GM19467 (cell line): Measurements from ENCODE around the gene CLEC12A.
"Not testable (repeated sequence)": the region's sequence is repeated elsewhere in the genome, so short reads cannot be mapped to it uniquely, and the experiment has no call there.

Experiments used
- ATAC-seq: cut with Tn5 transposase; IDR thresholded peaks from one replicate; pipeline ENCODE4 v1.9.1; 2021; ENCODE audit warnings: mild to moderate bottlenecking, moderate library complexity; ENCODE audit not compliant: unreplicated experiment

CLEC12A gene

GRCh38 chr12:9971181-9971580, at the start of gene CLEC12A:
Gene CLEC12A (plus strand): TSS chr12:9971409. CDS start chr12:9971597, 188 bp downstream.
- no peak for ATAC-seq

GRCh38 chr12:9922429-9922828, 48.8 kb upstream of the CLEC12A start:
- ATAC-seq: no peak

- no peak for ATAC-seq
These were observed 45.4 kb upstream of the CLEC12A start for GRCh38 chr12:9925705-9926393.

GRCh38 chr12:9926876-9927275, 44.3 kb upstream of the CLEC12A start:
- no peak for ATAC-seq

GRCh38 chr12:9928607-9929006, 42.6 kb upstream of the CLEC12A start:
- ATAC-seq: no peak

- no peak for ATAC-seq
These were observed 40.0 kb upstream of the CLEC12A start for GRCh38 chr12:9931245-9931644.

GRCh38 chr12:9932270-9932669, 38.9 kb upstream of the CLEC12A start, which contains the start of gene CLEC2A:
Gene CLEC2A (minus strand): TSS chr12:9932370. CDS start chr12:9932329, 41 bp downstream.
- no peak for ATAC-seq

GRCh38 chr12:9933958-9934357, 37.3 kb upstream of the CLEC12A start:
- no peak for ATAC-seq

- ATAC-seq: no peak
These were observed 36.2 kb upstream of the CLEC12A start for GRCh38 chr12:9935026-9935425.

- no peak for ATAC-seq
These were observed 34.6 kb upstream of the CLEC12A start for GRCh38 chr12:9936591-9936990.

GRCh38 chr12:9940375-9940774, 30.8 kb upstream of the CLEC12A start:
- no peak for ATAC-seq

GRCh38 chr12:9941838-9942237, 29.4 kb upstream of the CLEC12A start:
- ATAC-seq: no peak

- no peak for ATAC-seq
These were observed 28.0 kb upstream of the CLEC12A start for GRCh38 chr12:9943240-9943639.

- no peak for ATAC-seq
These were observed 26.8 kb upstream of the CLEC12A start for GRCh38 chr12:9944391-9944790.

GRCh38 chr12:9947674-9948073, 23.5 kb upstream of the CLEC12A start:
- no peak for ATAC-seq

- ATAC-seq: peak; percentile 93
These were observed 22.5 kb upstream of the CLEC12A start for GRCh38 chr12:9948606-9949296.

GRCh38 chr12:9951026-9951675, 20.1 kb upstream of the CLEC12A start:
- no peak for ATAC-seq

GRCh38 chr12:9952954-9953729, 18.1 kb upstream of the CLEC12A start:
- ATAC-seq: not testable (repeated sequence)

GRCh38 chr12:9957834-9958233, 13.4 kb upstream of the CLEC12A start:
- ATAC-seq: no peak

- ATAC-seq: peak; percentile 12
These were observed 10.6 kb upstream of the CLEC12A start for GRCh38 chr12:9960590-9960989.

- peak; percentile 58 for ATAC-seq
These were observed 10.1 kb upstream of the CLEC12A start for GRCh38 chr12:9961106-9961505.
